Measurements from ENCODE around the gene RMND1.
A peak's percentile ranks its signal among the peaks of the same experiment; 100 is the strongest.
"Not testable (repeated sequence)": the region's sequence is repeated elsewhere in the genome, so short reads cannot be mapped to it uniquely, and the experiment has no call there.

Gene RMND1

DNA sequence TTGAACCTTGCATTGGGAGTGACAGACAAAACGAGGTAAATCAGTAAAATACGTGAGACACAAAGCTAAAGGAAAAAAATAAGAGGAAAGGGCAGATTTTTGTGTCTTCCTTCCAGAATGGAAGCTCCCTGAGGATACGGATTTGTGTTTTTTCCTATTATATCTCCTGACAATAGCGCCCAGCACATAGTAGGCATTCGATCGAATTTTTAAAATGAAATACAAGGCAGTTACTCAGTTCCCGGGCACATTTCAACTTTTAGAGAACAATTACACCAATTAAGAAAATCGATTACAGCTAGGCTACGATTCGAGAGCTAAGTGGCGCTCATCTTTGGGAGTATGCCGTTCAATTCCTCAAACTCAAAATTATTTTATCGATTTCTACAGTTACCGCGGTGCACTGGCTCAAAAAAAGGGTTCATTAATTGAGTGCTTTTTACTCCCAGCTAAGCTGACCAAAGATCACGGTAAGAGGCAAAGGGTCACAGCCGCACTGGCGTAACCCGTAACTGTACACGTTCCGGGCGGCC lies 443 bp downstream of the RMND1 start:
- 3% methylated on average over 22 of the region's 22 CpGs for WGBS
- Histone ChIP-seq H3K27ac (ENCODE audit: low read depth, low read length) (peak overlapping the region; percentile 91), H3K36me3 (ENCODE audit: insufficient read depth, low read length) (peaks cover 12% of the 10 kb centered on the region)

DNA sequence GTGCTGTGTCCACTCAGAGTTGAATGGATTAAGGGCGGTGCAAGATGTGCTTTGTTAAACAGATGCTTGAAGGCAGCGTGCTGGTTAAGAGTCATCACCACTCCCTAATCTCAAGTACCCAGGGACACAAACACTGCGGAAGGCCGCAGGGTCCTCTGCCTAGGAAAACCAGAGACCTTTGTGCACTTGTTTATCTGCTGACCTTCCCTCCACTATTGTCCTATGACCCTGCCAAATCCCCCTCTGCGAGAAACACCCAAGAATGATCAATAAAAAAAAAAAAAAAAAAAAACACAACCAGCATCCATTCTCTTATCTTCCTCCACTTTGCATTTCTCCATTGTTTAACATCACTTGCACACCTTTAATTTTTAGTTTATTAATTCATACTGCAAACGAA lies 998 bp downstream of the RMND1 start:
- Histone ChIP-seq H3K27ac (ENCODE audit: low read depth, low read length) (peak overlapping the region; percentile 91), H3K4me3 (ENCODE audit: low read length) (peak overlapping the region; percentile 84), H3K4me1 (ENCODE audit: insufficient read depth, low read length) (peaks cover 22% of the 10 kb centered on the region), H3K9ac (ENCODE audit: low read depth, low read length) (peak overlapping the region; percentile 94)
- H3K27me3 ChIP-seq (ENCODE audit: insufficient read depth, low read length); H3K9me3 ChIP-seq (ENCODE audit: insufficient read depth, low read depth, low read length); H3K36me3 ChIP-seq (ENCODE audit: insufficient read depth, low read length): not testable (repeated sequence)
- WGBS = 30% methylated on average over 2 of the region's 6 CpGs

More for the DNA sequence above, 443 bp downstream of the RMND1 start:
- Histone ChIP-seq H3K9me3 (ENCODE audit: insufficient read depth, low read depth, low read length) (no peaks in the 10 kb centered on the region), H3K9ac (ENCODE audit: low read depth, low read length) (peak overlapping the region; percentile 94), H3K27me3 (ENCODE audit: insufficient read depth, low read length) (no peaks in the 10 kb centered on the region), H3K4me3 (ENCODE audit: low read length) (peak overlapping the region; percentile 84), H3K4me1 (ENCODE audit: insufficient read depth, low read length) (peaks cover 28% of the 10 kb centered on the region)

DNA sequence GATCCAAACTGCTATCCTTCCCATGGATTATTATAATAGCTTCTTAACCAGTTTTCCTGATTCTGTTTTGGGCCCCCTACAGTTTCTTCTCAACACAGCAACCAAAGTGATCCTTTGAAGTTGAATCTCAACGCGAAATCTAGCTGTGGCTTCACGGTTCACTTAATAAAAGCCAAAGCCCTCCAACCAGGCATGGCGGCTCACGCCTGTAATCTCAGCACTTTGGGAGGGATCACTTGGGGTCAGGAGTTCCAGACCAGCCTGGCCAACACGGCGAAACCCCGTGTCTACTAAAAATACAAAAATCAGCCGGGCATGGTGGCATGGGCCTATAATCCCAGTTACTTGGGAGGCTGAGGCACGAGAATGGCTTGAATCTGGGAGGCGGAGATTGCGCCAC lies 3.3 kb downstream of the RMND1 start:
- Histone ChIP-seq H3K4me3 (ENCODE audit: low read length) (no peak overlapping the region), H3K9ac (ENCODE audit: low read depth, low read length) (no peak overlapping the region), H3K4me1 (ENCODE audit: insufficient read depth, low read length) (peaks cover 4% of the 10 kb centered on the region; the same call in 1 of the 2 replicates), H3K27ac (ENCODE audit: low read depth, low read length) (no peak overlapping the region), H3K36me3 (ENCODE audit: insufficient read depth, low read length) (peaks cover 27% of the 10 kb centered on the region), H3K27me3 (ENCODE audit: insufficient read depth, low read length) (no peaks in the 10 kb centered on the region), H3K9me3 (ENCODE audit: insufficient read depth, low read depth, low read length) (no peaks in the 10 kb centered on the region)
- 93% methylated on average over 12 of the region's 12 CpGs for WGBS

DNA sequence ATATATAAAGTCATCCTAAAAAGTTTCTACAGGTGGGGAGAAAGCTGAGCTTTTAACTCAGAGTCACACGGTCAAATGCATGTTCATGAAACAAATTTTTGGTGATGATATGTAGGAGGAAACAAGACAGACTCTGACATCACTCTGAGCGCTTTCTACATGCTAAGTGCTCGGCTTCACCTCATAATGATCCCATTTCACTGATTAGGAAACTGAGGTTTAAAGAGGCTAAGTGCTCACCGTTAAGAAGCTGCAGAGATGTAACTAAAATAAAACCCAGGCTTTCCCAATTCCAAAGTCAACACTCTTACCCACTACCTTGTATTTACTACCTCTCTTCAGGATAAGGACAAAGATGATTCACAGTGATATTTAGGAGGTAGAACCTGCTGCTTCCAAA lies 4.7 kb downstream of the RMND1 start:
- no peak overlapping the region for H3K27ac ChIP-seq (ENCODE audit: low read depth, low read length)
- no peaks in the 10 kb centered on the region; the same call in 1 of the 2 replicates for H3K4me1 ChIP-seq (ENCODE audit: insufficient read depth, low read length)
- no peak overlapping the region for H3K9ac ChIP-seq (ENCODE audit: low read depth, low read length)
- H3K36me3 ChIP-seq (ENCODE audit: insufficient read depth, low read length) = peaks cover 37% of the 10 kb centered on the region
- WGBS = 95% methylated on average over 4 of the region's 4 CpGs
- H3K27me3 ChIP-seq (ENCODE audit: insufficient read depth, low read length) = no peaks in the 10 kb centered on the region
- no peaks in the 10 kb centered on the region for H3K9me3 ChIP-seq (ENCODE audit: insufficient read depth, low read depth, low read length)
- H3K4me3 ChIP-seq (ENCODE audit: low read length) = no peak overlapping the region

DNA sequence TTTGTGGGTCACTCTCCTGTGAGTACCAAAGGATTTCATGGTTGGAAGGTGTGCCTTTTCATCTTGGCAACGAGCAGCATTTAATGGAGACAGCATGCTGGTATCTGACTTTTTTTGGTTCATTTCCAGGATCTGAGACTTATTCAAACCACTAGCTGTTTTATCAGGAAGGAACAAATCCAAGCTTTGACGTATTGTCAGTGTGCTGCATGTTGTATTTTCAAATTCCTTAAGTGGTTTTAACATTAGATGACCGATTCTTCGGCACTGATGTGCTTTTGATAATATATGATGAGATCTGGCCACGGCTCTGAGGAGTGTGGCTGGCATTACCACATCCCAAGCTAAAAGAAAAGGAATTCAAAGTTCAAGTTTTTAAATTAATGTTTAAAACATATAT lies 6.4 kb downstream of the RMND1 start:
- WGBS = 96% methylated on average over 5 of the region's 5 CpGs
- no peak overlapping the region for H3K4me3 ChIP-seq (ENCODE audit: low read length)
- H3K9ac ChIP-seq (ENCODE audit: low read depth, low read length) = no peak overlapping the region
- peaks cover 50% of the 10 kb centered on the region for H3K36me3 ChIP-seq (ENCODE audit: insufficient read depth, low read length)
- H3K4me1 ChIP-seq (ENCODE audit: insufficient read depth, low read length) = no peaks in the 10 kb centered on the region; the same call in 1 of the 2 replicates
- H3K9me3 ChIP-seq (ENCODE audit: insufficient read depth, low read depth, low read length) = no peaks in the 10 kb centered on the region
- no peaks in the 10 kb centered on the region for H3K27me3 ChIP-seq (ENCODE audit: insufficient read depth, low read length)
- H3K27ac ChIP-seq (ENCODE audit: low read depth, low read length) = no peak overlapping the region

DNA sequence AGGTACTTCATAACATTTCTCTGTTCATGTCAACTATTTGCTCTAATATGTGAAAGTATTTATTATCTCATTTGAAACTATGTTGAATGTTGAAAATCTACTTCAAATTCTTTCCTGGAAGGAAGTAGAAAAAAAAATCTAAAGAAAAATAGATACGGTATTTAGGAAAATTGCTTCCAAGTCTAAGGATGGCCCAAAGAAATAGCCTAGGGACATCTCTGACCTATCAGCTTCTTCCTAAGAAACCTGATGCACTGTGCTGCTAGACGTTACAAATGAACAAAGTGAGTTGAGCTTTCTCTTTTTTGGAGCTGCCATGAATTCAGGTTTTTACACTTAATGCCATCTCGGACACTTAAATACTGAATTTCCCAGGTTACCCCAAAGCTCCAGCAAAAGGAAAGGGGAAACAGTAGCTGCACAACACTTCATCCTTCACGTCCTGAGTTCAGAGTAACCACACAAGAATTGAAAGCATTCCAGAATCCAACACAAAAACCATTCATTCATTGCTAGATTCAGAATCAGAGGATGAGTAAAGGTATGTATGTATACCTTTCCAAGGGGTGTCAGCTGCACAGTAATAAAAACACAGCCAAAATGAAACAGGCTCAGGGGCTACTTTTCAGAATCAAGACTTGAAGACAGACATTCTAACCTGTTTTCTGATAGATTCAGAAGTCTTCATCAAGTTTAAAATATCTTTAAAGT lies 7.9 kb downstream of the RMND1 start:
- WGBS = 93% methylated on average over 4 of the region's 4 CpGs
- Histone ChIP-seq H3K4me3 (ENCODE audit: low read length) (no peak overlapping the region), H3K27me3 (ENCODE audit: insufficient read depth, low read length) (no peaks in the 10 kb centered on the region), H3K4me1 (ENCODE audit: insufficient read depth, low read length) (no peaks in the 10 kb centered on the region; the same call in 1 of the 2 replicates), H3K27ac (ENCODE audit: low read depth, low read length) (no peak overlapping the region), H3K9ac (ENCODE audit: low read depth, low read length) (no peak overlapping the region), H3K9me3 (ENCODE audit: insufficient read depth, low read depth, low read length) (no peaks in the 10 kb centered on the region), H3K36me3 (ENCODE audit: insufficient read depth, low read length) (peaks cover 49% of the 10 kb centered on the region)

DNA sequence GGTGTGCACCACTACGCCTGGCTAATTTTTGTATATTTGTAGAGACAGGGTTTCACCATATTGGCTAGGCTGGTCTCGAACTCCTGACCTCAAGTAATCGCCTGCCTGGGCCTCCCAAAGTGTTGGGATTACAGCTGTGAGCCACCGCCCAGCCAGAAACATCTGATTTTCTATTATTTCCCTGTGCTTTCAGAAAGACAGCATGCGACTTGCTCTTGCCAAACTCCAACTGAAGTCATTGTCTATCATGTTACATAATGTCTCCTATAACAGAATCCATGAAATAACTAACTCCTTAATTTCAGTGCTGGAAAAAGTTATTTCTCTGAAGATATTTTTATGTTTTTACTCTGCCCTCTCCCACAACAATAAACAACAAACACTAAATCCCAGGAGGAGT lies 8.5 kb downstream of the RMND1 start:
- no peak overlapping the region for H3K4me3 ChIP-seq (ENCODE audit: low read length)
- H3K4me1 ChIP-seq (ENCODE audit: insufficient read depth, low read length) = no peaks in the 10 kb centered on the region; the same call in 1 of the 2 replicates
- peaks cover 52% of the 10 kb centered on the region for H3K36me3 ChIP-seq (ENCODE audit: insufficient read depth, low read length)
- H3K27ac ChIP-seq (ENCODE audit: low read depth, low read length) = no peak overlapping the region
- no peak overlapping the region for H3K9ac ChIP-seq (ENCODE audit: low read depth, low read length)
- 94% methylated on average over 5 of the region's 5 CpGs for WGBS
- no peaks in the 10 kb centered on the region for H3K9me3 ChIP-seq (ENCODE audit: insufficient read depth, low read depth, low read length)
- H3K27me3 ChIP-seq (ENCODE audit: insufficient read depth, low read length) = no peaks in the 10 kb centered on the region

DNA sequence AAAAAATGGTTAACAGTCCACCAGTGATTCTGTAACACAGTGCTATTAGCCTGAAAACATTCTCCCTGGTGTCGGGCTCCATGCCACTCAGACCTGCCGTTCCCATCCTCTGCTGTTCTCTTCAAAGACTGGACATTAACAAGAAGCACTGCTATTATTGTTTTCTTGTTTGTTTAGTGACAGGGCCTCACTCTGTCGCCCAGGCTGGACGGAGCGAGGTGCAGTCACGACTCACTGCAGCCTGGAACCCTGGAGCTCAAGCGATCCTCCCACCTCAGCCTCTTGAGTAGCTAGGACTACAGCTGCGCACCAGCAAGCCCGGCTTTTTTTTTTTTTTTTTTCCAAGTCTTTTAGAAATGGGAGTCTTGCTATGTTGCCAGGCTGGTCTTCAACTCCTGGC lies 9.6 kb downstream of the RMND1 start:
- peaks cover 53% of the 10 kb centered on the region for H3K36me3 ChIP-seq (ENCODE audit: insufficient read depth, low read length)
- H3K27me3 ChIP-seq (ENCODE audit: insufficient read depth, low read length) = no peaks in the 10 kb centered on the region
- H3K4me1 ChIP-seq (ENCODE audit: insufficient read depth, low read length) = no peaks in the 10 kb centered on the region; the same call in 1 of the 2 replicates
- H3K9ac ChIP-seq (ENCODE audit: low read depth, low read length) = no peak overlapping the region
- H3K27ac ChIP-seq (ENCODE audit: low read depth, low read length) = no peak overlapping the region
- no peak overlapping the region for H3K4me3 ChIP-seq (ENCODE audit: low read length)
- WGBS = 93% methylated on average over 9 of the region's 9 CpGs
- no peaks in the 10 kb centered on the region for H3K9me3 ChIP-seq (ENCODE audit: insufficient read depth, low read depth, low read length)

DNA sequence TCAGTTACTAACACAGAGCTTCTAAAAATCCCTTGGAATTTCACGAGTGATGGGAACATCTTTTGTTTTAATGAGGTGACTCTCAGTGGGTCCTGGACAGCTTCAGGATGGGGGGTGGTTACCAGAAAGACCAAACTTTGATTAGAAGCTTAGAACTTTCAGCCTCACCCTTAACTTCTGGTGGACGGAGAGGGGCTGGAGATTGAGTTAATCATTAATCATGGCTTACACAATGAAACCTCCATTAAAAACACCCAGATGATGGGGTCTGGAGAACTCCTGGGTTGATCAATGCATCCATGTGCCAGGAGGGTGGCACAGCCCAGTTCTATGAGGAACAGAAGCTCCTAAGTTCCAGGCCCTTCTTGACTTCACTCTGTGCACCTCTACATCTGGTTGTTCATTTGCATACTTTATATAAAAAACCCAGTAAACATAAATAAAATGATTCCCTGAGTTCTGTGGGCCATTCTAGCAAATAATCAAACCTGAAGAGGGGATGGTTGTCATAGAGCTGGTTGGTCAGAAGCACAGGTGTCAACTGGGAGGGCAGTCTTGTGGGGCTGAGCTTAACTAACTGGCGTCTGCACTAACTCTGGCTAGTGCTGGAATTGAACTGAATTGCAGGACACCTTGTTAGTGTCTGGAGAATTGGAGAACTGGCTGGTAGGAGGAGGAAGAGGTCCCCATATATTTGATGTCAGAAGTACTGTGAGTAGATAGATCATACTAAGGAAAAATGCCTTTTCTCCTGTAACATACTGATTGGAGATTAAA lies 10.3 kb downstream of the RMND1 start:
- Histone ChIP-seq H3K4me1 (ENCODE audit: insufficient read depth, low read length) (no peaks in the 10 kb centered on the region; the same call in 1 of the 2 replicates), H3K27me3 (ENCODE audit: insufficient read depth, low read length) (no peaks in the 10 kb centered on the region), H3K9me3 (ENCODE audit: insufficient read depth, low read depth, low read length) (no peaks in the 10 kb centered on the region), H3K36me3 (ENCODE audit: insufficient read depth, low read length) (peaks cover 60% of the 10 kb centered on the region), H3K9ac (ENCODE audit: low read depth, low read length) (no peak overlapping the region), H3K27ac (ENCODE audit: low read depth, low read length) (no peak overlapping the region), H3K4me3 (ENCODE audit: low read length) (no peak overlapping the region)
- WGBS = 85% methylated on average over 2 of the region's 3 CpGs

DNA sequence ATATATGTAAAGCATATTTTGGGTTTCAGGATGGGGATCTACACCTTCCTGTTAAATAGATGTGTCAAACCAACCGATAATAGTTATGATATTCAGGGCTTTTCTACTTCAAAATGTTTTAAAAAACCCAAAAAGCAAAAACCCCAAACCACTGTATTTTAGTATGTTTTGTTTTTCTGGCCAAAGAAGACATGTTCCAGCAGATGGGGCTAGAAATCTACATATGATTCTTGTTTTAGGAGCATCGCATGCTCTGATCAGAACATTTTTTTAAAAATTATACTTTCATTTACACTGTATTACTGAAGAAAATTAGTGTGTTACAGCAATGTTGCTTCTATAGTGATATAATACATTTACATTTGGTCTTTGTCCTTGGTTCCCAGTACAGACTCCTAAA lies 11.0 kb downstream of the RMND1 start:
- Histone ChIP-seq H3K9me3 (ENCODE audit: insufficient read depth, low read depth, low read length) (no peaks in the 10 kb centered on the region), H3K9ac (ENCODE audit: low read depth, low read length) (no peak overlapping the region), H3K4me3 (ENCODE audit: low read length) (no peak overlapping the region), H3K36me3 (ENCODE audit: insufficient read depth, low read length) (peaks cover 66% of the 10 kb centered on the region), H3K27ac (ENCODE audit: low read depth, low read length) (no peak overlapping the region), H3K4me1 (ENCODE audit: insufficient read depth, low read length) (no peaks in the 10 kb centered on the region; the same call in 1 of the 2 replicates), H3K27me3 (ENCODE audit: insufficient read depth, low read length) (no peaks in the 10 kb centered on the region)
- WGBS = no CpG with 5 or more reads among the region's 2 CpGs

DNA sequence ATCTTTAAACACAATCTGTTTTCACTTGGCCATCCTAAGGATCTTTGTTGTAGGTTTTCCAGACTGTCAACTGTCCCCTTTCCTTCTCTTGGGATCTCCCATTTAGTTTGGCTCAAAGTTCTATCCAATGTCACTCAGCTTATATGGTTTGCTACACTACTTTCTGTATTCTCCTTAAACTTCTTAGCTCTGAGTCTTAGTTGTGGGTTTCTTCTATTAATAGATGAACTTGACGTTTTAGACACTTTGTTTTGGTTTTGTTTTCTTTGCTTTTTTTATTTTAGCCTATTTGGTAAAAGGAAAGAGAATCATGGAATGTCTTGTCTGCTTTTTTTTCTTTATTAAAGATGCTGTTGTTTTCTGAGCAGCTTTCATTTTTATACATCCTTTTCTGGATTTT lies 11.4 kb downstream of the RMND1 start:
- Histone ChIP-seq H3K27ac (ENCODE audit: low read depth, low read length) (no peak overlapping the region), H3K4me1 (ENCODE audit: insufficient read depth, low read length) (no peaks in the 10 kb centered on the region), H3K9ac (ENCODE audit: low read depth, low read length) (no peak overlapping the region), H3K36me3 (ENCODE audit: insufficient read depth, low read length) (peaks cover 68% of the 10 kb centered on the region), H3K27me3 (ENCODE audit: insufficient read depth, low read length) (no peaks in the 10 kb centered on the region), H3K9me3 (ENCODE audit: insufficient read depth, low read depth, low read length) (no peaks in the 10 kb centered on the region), H3K4me3 (ENCODE audit: low read length) (no peak overlapping the region)
- WGBS = 100% methylated on average over 1 of the region's 1 CpG
